Right lobe of liver (tissue), 4 donors: ENCODE results near the gene TRIO.

ENCODE experiments used
- CTCF ChIP-seq, 4 donors: fragments of 200-600 bp in 3 of 4; fragments of 450-650 bp in 1 of 4; IDR thresholded peaks; one replicate each; pipeline versions ENCODE4 v1.5.1 to v1.8.0; 2016 to 2022; ENCODE audit warnings: antibody characterized with exemption in 4 of 4, mild to moderate bottlenecking in 2 of 4
- POLR2A ChIP-seq: fragments of 450-650 bp; IDR thresholded peaks from one replicate; pipeline ENCODE4 v1.6.1; 2017; ENCODE audit warnings: antibody characterized with exemption, mild to moderate bottlenecking
- donor health status: DM: no; HTN: no; CAD: no.
- donor health status: DM: no; HTN: no; CAD: no.
- donor health status: DM: no; HTN: yes; CAD: no.

- TF ChIP-seq CTCF (IDR thresholded peaks at IDR 0.05) (no peak), POLR2A (no peak)
These were observed 328.4 kb downstream of the TRIO start for GRCh38 chr5:14471507-14471906.
